GM18951 (cell line): ENCODE results near the gene CEPT1.

Experiments
- POLR2A ChIP-seq: IDR thresholded peaks from 4 replicates; pipeline ENCODE4 v1.6.1; 2011; ENCODE audit warnings: mild to moderate bottlenecking; ENCODE audit not compliant: insufficient read length, insufficient read depth; ENCODE audit errors: extremely low read depth
- in situ Hi-C: fragments of 300-500 bp; cut with MboI; formaldehyde crosslinking; loops from one replicate; pipeline ENCODE4 v1.12.0; 2022; ENCODE audit warnings: low sequenced_read_pairs, mixed read lengths, inconsistent platforms; ENCODE audit not compliant: unreplicated experiment

Gene CEPT1

DNA sequence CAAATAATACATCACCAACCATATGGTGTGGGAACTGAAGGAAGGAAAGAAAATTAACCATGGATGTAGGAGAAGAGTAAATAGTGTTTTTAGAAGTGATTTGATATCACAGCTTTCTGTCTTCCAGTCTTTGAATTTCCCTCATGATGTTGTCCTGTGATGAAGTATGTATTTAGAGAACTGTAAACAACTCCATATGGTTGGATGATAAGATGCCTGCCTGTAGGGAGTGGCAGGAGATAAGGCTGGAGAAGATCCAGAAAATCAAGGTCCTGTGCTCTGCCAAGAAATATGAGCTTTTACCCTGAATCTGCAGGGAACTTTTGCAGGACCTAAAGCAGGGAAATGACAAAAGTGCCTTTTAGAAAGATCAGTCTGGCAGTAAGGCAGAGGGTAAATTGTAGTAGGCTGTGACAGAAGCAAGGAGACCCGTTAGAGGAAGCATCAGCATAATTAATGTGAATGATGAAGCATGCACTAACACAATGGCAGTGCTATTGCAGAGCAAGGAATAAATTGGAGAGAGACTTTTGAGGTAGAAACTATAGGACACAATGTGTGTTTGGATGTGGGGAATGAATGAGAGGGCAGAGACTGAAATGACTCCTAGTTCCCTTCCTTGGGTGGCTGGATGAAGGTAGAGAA, 21.9 kb downstream of the CEPT1 start:
- TF ChIP-seq POLR2A = no peak
- in situ Hi-C loops = no loop called here

DNA sequence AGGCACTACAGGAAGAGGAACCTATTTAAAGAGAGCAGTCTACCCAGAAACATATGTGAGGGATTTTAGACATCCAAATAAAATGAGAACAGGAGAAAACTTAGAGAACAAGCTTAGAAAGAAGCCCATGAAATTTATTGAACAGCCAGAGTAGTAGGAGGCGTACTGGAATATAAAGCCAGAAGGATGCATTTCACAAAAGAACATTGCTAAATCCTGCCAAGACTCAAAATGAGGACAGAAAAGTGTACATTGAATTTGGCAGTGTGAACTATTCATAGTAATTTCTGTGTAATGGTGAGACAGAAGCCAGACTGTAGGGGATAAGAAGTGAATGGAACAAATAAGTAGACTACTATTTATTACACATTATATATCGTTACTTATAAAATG, 22.5 kb downstream of the CEPT1 start:
- TF ChIP-seq POLR2A = no peak
- in situ Hi-C loops = no loop called here

DNA sequence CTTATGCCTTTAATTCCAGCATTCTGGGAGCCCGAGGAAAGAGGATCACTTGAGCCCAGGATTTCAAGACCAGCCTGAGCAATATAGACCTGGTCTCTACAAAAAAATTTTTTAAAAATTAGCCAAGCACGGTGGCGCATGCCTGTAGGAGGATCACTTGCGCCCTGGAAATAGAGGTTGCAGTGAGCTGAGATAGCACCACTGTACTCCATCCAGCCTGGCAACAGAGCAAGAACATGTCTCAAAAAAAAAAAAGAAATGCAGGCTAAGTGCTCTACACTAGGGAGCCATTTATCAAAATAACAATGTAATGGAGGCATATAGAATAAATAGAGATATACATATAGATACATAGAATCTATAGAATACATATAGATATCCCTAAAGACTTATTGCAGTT, 23.3 kb downstream of the CEPT1 start:
- no peak for TF ChIP-seq POLR2A
- in situ Hi-C loops = no loop called here

DNA sequence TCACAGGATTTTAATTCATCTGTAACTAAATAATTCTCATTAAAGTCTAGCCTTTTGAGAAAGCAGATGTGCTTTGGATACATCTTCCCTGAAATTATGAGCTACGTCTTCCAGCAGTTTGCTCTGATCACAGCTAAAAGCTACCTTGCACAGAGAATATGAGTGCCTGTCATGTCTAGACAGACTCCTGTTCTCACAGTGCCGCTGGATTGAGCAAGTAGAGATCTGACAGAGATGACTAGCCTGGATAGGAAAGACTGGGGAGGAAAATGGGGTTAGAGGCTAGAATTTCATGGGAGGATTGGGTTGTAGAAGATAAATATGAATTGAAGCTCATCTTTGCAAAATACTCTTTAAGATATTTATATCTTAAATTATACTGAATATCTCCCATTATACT, 24.1 kb downstream of the CEPT1 start:
- no peak for TF ChIP-seq POLR2A
- in situ Hi-C loops = no loop called here

DNA sequence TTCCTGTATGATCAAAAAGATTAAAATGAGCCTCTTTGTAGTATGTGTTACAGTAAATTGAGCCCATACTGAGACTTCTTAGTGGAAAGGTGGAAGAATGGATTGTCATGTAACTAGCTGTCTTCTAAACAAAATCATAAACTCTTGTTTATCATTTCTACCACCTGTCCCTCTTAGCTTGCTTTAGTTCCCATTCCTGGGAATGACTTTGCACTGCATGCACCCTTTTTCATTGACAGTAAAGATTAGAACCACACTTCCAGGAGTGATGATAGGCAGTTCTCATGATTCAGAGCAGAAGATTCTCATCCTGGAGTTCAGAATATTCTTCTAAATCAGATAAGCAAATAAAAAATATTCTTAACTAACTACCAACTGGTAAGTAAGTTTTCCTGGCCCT, 32.4 kb downstream of the CEPT1 start:
- in situ Hi-C loops = no loop called here
- no peak for TF ChIP-seq POLR2A

DNA sequence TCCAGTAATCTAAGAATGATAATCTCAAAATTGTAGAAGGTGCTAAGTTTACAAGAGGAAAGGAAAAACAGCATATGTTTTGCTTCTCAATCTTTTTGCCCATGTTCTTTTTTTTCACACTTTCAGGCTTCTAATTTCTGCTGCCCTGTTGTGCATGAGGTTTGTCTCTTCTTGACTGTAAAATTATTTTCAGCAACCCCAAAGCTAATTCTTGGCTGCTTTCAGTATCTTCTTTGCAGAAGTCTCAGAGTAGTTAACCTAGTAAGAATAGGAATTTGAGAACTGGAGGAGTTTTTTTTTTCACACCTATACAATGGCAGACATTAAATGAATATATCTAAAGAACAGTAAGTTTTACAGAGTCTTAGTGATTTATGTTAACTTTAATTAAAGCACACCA, 34.0 kb downstream of the CEPT1 start:
- in situ Hi-C loops = no loop called here
- TF ChIP-seq POLR2A = no peak

DNA sequence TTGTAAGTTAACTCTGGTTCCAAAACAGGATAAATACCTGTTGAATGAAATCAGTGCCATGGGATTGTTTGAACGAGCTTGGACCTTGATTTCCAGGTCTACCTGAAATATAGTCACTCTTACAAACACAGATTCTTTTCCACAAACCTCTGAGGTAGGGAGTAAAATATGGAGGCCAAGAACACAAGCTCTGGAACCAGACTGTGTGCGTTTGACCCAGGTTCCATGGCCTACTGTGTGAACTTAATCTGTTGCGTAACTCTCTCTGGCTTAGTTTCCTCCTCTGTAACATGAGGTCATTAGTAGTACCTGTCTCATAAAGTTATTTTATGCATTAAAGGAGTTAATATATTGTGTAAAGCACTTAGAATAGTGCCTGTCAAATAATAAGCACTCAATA, 35.3 kb downstream of the CEPT1 start:
- in situ Hi-C loops = no loop called here
- TF ChIP-seq POLR2A = no peak

DNA sequence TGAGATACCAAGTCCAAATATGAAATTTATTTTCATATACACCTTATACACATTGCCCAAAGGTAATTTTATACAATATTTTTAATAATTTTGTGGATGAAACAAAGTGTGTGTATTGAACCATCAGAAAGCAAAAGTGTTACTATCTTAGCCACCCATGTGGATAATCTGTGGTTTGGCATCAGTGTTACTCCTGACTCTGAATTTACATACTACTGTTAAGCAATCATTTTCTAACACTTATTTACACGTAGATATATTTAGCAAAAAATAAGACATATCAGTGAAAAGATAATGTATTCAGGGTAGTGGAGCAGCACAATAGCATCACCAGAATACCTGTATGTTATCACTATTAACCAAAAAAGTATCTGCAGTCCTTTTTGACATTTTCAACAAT, 36.7 kb downstream of the CEPT1 start:
- in situ Hi-C loops = no loop called here
- no peak for TF ChIP-seq POLR2A

DNA sequence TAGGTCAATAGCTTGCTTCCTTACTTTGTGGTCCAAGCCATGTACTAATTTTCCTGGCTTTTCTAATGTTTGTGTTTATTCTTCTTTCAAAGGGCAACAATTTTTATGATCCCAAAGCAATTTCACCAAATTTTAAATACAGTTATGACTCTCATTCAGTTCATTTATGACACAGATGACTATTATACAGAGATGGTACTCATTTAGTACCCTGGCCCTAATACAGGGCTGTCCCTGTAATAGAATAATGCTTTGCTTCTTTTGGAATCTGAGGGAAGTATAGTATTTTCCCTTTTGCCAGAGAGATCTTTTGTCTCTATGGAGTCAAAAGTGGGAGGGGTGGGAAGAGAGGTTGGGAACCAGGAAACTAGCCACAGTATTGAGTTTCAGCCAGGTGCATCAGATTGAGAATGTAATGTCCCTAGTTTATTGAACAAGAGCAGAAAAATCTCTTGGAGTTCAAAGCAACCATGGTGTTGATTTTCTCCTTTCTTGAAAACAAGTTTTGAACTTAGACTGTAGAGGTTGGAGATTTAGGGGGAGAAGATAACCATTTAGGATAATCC, 40.0 kb downstream of the CEPT1 start:
- in situ Hi-C loops = no loop called here
- TF ChIP-seq POLR2A = no peak

DNA sequence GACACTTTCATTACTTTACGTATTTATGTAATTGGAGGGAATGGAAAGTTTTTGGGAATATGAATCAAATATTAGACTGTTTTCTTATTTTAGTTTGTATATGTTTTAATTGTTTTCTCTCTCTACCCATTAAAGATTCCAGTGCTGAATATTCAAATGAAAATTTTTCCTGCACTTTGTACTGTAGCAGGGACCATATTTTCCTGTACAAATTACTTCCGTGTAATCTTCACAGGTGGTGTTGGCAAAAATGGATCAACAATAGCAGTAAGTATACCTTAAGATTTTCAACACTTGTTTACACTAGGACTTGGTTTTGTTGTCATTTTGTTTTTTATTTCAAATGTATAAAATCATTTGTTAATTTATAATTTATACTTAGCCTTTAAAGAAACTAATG, 42.0 kb downstream of the CEPT1 start:
- in situ Hi-C loops = no loop called here

DNA sequence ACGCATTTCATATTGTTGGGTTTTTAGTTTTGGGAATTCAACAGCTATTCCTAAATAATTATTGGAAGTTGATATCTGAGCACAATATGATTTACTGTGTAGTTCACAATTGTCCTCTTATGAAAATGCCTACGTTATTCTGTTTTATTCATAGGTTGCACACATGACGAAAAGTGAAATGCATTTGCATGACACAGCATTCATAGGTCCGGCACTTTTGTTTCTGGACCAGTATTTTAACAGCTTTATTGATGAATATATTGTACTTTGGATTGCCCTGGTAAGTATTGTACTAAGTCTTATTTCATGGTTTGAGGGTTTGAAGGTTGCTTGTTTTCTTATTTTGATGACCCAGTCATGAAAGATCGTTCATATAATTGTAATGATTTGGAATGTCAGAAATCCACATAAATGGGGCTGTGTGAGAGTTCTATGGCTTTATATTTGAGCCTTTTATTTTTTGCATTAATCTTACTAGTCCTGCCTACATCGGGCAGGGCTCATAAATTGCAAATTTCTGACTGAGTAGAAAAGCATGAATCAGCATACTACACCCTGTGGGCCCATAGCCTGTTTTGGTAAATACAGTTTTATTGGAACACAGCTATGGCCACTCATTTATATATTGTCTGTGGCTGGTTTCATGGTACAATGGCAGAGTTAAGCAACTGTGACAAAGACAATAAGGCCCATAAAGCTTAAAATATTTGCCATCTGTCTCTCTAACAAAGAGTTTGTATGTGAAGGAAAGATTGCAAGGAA, 43.5 kb downstream of the CEPT1 start:
- TF ChIP-seq POLR2A = no peak
- in situ Hi-C loops = no loop called here

More for the DNA sequence above, 42.0 kb downstream of the CEPT1 start:
- no peak for TF ChIP-seq POLR2A

DNA sequence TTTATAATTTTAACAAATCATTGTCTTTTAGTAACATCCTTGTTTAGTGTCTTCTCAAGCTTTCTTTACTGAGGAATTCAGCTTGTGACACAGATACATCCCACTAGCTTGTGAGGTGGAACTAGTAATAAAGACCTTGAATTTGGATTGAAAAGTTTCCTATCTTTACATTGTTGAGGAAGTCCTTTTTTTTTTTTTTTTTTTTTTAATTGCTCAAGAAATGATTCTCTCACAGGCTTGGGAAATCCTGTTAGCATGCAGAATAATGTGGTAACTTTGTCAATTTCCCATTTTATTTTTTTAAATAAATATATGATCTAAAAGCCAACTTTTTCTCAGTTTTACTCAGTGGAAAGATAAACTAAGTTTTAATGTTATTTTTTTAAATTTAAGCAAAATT, 44.6 kb downstream of the CEPT1 start:
- in situ Hi-C loops = no loop called here
- TF ChIP-seq POLR2A = no peak

DNA sequence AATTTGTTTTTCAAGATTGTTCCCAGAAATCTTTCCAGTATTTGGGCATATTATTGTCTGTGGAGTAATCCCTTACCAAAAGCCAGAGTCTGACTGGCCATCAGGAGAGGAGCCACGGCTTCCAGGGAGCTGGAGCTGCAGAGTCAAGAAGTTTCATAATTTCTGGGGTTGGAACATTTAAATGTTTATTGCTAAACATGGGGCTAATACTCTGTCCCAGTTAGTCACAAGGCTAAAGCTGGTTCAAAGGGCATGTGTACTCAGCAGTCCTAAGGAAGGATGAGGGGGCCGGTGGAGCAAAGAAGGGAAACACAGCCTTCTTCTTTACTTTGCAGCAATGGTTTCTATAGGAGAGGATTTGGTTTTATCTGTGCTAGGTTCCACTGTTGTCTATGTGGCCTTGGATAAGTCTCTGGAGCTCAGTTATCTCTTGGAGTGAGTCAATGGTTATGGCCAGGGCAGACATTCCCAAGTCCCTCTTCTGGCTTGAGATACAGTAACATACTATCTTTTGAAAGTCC, 51.0 kb downstream of the CEPT1 start:
- in situ Hi-C loops = no loop called here
- peak; percentile 15 for TF ChIP-seq POLR2A

DNA sequence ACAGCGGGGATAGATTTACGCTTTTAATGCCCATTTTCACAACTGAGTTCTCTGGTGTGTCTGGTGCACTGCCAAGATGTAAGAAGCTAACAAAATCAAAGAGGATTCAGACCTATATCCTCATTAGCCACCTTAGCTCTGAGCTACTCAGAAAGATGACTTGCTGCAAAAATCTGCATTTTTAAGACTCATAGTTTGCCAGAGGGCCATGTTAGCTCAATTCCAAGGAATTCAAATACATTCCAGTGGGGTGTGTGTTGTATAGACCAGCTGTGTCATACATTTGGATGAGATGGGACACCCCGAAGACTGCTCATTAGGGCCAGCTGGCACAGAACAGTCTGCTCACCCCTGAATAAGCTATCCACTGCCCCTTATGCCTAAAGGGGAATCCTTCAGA, 51.5 kb downstream of the CEPT1 start:
- no peak for TF ChIP-seq POLR2A
- in situ Hi-C loops = no loop called here

DNA sequence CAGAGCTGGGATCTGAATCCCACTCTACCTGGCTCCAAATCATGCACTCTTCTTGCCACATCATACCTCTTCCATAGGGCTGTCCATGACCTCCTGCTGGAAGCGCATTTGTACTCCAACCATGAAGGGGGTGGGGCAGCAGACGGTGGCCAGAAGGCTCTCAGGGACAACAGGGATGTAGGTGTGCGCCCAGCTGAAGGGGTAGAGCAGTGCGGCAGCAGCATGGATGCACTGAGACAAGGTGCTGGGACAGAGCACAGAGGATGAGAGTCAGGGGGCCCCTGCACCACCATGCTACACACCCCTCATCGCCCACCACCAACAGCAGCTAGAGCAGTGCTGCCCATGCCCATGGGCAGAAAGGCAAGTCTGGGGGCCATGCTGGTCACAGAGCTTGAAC, 52.1 kb downstream of the CEPT1 start:
- in situ Hi-C loops = no loop called here
- no peak for TF ChIP-seq POLR2A
